ENCODE measurements around the gene DIRAS2.
A peak's percentile ranks its signal among the peaks of the same experiment; 100 is the strongest.
"Not testable (repeated sequence)": the region's sequence is repeated elsewhere in the genome, so short reads cannot be mapped to it uniquely, and the experiment has no call there.

Gene DIRAS2

DNA sequence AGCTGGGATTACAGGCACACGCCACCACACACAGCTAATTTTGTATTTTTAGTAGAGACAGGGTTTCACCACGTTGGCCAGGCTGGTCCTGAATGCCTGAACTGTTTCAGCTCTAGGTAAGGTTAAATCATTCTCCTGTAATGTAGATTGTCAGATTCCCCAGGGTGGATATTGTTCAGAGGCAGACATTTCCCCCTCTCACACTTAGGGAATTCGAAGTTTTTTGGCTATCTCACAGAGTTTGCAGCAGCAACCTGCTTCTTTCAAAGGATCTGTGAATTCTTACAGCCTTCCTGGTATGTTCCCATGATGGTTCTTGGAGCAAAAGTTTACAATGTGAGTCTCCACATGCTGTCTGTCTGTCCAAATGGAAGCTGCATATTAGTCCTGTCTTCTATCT, 15.6 kb upstream of the DIRAS2 start:
- TF ChIP-seq ZEB2 (tag by site-specific recombination; IDR thresholded peaks at IDR 0.05) (no peak), ZNF202 (tag by site-specific recombination; IDR thresholded peaks at IDR 0.05; ENCODE audit: borderline replicate concordance) (no peak), ZNF23 (tag by site-specific recombination; IDR thresholded peaks at IDR 0.05; ENCODE audit: borderline replicate concordance) (no peak), ZNF843 (tag by site-specific recombination; IDR thresholded peaks at IDR 0.05) (no peak), ZNF777 (tag by site-specific recombination; IDR thresholded peaks at IDR 0.05; ENCODE audit: borderline replicate concordance) (no peak)
- TF ChIP-seq, protein P1, sequence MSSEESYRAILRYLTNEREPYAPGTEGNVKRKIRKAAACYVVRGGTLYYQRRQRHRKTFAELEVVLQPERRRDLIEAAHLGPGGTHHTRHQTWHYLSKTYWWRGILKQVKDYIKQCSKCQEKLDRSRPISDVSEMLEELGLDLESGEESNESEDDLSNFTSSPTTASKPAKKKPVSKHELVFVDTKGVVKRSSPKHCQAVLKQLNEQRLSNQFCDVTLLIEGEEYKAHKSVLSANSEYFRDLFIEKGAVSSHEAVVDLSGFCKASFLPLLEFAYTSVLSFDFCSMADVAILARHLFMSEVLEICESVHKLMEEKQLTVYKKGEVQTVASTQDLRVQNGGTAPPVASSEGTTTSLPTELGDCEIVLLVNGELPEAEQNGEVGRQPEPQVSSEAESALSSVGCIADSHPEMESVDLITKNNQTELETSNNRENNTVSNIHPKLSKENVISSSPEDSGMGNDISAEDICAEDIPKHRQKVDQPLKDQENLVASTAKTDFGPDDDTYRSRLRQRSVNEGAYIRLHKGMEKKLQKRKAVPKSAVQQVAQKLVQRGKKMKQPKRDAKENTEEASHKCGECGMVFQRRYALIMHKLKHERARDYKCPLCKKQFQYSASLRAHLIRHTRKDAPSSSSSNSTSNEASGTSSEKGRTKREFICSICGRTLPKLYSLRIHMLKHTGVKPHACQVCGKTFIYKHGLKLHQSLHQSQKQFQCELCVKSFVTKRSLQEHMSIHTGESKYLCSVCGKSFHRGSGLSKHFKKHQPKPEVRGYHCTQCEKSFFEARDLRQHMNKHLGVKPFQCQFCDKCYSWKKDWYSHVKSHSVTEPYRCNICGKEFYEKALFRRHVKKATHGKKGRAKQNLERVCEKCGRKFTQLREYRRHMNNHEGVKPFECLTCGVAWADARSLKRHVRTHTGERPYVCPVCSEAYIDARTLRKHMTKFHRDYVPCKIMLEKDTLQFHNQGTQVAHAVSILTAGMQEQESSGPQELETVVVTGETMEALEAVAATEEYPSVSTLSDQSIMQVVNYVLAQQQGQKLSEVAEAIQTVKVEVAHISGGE (tag by site-specific recombination; conservative IDR thresholded peaks at IDR 0.05; ENCODE audit: low read depth) = no peak
- H3K4me3 ChIP-seq (ENCODE audit: low read depth, low read length) = no peak overlapping the region

DNA sequence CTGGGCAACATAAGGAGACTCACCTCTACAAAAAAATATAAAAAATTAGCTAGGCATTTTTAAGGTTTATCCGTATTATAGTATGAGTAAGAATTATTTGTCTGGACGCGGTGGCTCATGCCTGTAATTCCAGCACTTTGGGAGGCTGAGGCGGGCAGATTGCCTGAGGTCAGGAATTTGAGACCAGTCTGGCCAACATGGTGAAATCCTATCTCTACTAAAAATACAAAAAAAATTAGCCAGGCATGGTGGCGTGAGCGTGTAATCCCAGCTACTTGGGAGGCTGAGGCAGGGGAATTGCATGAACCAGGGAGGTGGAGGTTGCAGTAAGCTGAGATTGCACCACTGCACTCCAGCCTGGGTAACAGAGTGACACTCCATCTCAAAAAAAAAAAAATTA, 14.3 kb upstream of the DIRAS2 start:
- H3K4me3 ChIP-seq (ENCODE audit: low read depth, low read length); H3K36me3 ChIP-seq (ENCODE audit: control insufficient read depth in 2 of 2, insufficient read depth in 1 of 2, low read length in 2 of 2); H3K4me1 ChIP-seq (ENCODE audit: control insufficient read depth, insufficient read depth, low read length); POLR2A ChIA-PET; H3K9me3 ChIP-seq (ENCODE audit: control insufficient read depth, insufficient read depth, low read depth, low read length); H3K27ac ChIP-seq (ENCODE audit: extremely low read depth, low read depth, low read length): not testable (repeated sequence)
- CTCF ChIA-PET = interaction anchor here (0.7 to 1.0 kb wide), 3 partner anchors 12 to 599 kb away, joined by 3 to 4 read pairs (median 3); no protein-coding TSS in a partner anchor

More for the DNA sequence above, 15.6 kb upstream of the DIRAS2 start:
- POLR2A ChIA-PET = no interaction called here
- Histone ChIP-seq H3K9me3 (ENCODE audit: control insufficient read depth, insufficient read depth, low read depth, low read length) (no peaks in the 10 kb centered on the region), H3K4me1 (ENCODE audit: control insufficient read depth, insufficient read depth, low read length) (no peaks in the 10 kb centered on the region), H3K27ac (ENCODE audit: extremely low read depth, low read depth, low read length) (no peak overlapping the region), H3K36me3 (ENCODE audit: control insufficient read depth in 2 of 2, insufficient read depth in 1 of 2, low read length in 2 of 2) (no peaks in the 10 kb centered on the region)
- CTCF ChIA-PET = interaction anchor here (0.7 kb wide), 1 partner anchor 1450 kb away, joined by 3 read pairs; no protein-coding TSS in a partner anchor

DNA sequence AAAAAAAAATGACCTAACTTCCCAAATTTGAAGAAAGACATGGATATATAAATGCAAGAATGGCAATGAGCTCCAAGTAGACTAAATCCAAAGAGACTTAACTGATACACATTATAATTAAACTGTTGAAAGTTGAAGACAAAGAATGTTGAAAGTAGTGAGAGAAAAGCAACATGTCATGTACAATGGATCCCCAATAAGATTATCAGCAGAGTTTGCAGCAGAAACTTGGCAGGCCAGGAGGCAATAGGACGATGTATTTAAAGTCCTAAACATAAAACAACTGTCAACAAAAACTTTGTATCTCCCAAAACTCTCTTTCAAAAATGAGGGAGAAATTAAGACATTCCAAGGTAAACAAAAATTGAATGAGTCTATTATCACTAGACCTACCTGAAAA, 8.6 kb upstream of the DIRAS2 start:
- no peak overlapping the region for H3K27ac ChIP-seq (ENCODE audit: extremely low read depth, low read depth, low read length)
- H3K36me3 ChIP-seq (ENCODE audit: control insufficient read depth in 2 of 2, insufficient read depth in 1 of 2, low read length in 2 of 2) = no peaks in the 10 kb centered on the region
- H3K9me3 ChIP-seq (ENCODE audit: control insufficient read depth, insufficient read depth, low read depth, low read length) = no peaks in the 10 kb centered on the region
- H3K4me1 ChIP-seq (ENCODE audit: control insufficient read depth, insufficient read depth, low read length) = no peaks in the 10 kb centered on the region
- ChIA-PET POLR2A (no interaction called here), CTCF (no interaction called here)
- no peak overlapping the region for H3K4me3 ChIP-seq (ENCODE audit: low read depth, low read length)
- TF ChIP-seq SETDB1 (IDR thresholded peaks at IDR 0.05; ENCODE audit: insufficient read length, low read length) = peak; percentile 87
- TF ChIP-seq, protein P2, sequence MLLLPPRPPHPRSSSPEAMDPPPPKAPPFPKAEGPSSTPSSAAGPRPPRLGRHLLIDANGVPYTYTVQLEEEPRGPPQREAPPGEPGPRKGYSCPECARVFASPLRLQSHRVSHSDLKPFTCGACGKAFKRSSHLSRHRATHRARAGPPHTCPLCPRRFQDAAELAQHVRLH (tag by site-specific recombination; IDR thresholded peaks at IDR 0.05) = no peak
- TF ChIP-seq, protein P3, sequence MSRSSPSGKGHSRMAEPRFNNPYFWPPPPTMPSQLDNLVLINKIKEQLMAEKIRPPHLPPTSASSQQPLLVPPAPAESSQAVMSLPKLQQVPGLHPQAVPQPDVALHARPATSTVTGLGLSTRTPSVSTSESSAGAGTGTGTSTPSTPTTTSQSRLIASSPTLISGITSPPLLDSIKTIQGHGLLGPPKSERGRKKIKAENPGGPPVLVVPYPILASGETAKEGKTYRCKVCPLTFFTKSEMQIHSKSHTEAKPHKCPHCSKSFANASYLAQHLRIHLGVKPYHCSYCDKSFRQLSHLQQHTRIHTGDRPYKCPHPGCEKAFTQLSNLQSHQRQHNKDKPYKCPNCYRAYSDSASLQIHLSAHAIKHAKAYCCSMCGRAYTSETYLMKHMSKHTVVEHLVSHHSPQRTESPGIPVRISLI (tag by site-specific recombination; IDR thresholded peaks at IDR 0.05) = no peak
- no peak for TF ChIP-seq FEZF1 (tag by site-specific recombination; IDR thresholded peaks at IDR 0.05)
- no peak for TF ChIP-seq ZBTB48 (tag by site-specific recombination; IDR thresholded peaks at IDR 0.05)
- TF ChIP-seq ZNF416 (tag by site-specific recombination; IDR thresholded peaks at IDR 0.05) = no peak
- peak; percentile 92 for TF ChIP-seq ZNF791 (tag by site-specific recombination; IDR thresholded peaks at IDR 0.05)

DNA sequence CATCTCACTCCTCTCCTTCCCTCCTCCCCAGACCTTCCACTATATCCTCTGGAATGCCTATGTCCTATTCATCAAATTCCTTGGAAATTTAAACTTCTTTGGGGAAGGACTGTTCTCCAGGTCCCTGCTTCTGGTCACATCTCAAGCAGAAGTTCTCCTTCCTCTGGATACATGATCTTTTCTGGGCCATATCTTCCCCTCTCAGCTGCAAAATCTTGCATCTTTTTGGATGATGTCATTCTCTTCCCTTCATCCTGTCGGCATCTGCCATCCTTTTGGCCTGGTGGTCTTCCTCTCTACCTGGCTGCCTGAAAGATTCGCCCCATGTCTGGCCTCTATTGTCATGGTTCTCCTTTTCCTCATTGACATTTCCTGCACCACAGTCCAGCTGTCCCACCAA, 5.2 kb upstream of the DIRAS2 start:
- ChIA-PET POLR2A (no interaction called here), CTCF (interaction anchor here (0.6 to 0.7 kb wide), 2 partner anchors 11 to 100 kb away, joined by 3 read pairs; no protein-coding TSS in a partner anchor)
- Histone ChIP-seq H3K9me3 (ENCODE audit: control insufficient read depth, insufficient read depth, low read depth, low read length) (no peaks in the 10 kb centered on the region), H3K27ac (ENCODE audit: extremely low read depth, low read depth, low read length) (no peak overlapping the region), H3K4me1 (ENCODE audit: control insufficient read depth, insufficient read depth, low read length) (no peaks in the 10 kb centered on the region), H3K36me3 (ENCODE audit: control insufficient read depth in 2 of 2, insufficient read depth in 1 of 2, low read length in 2 of 2) (no peaks in the 10 kb centered on the region), H3K4me3 (ENCODE audit: low read depth, low read length) (no peak overlapping the region)
- TF ChIP-seq ZNF670 (tag by site-specific recombination; IDR thresholded peaks at IDR 0.05; ENCODE audit: low read depth) (no peak), TCF7L2 (IDR thresholded peaks at IDR 0.05; ENCODE audit: borderline replicate concordance, low read depth, low read length) (no peak), ZNF23 (tag by site-specific recombination; IDR thresholded peaks at IDR 0.05; ENCODE audit: borderline replicate concordance) (no peak), ZNF677 (tag by site-specific recombination; IDR thresholded peaks at IDR 0.05) (no peak), GFI1B (tag by site-specific recombination; IDR thresholded peaks at IDR 0.05) (no peak), ZNF155 (tag by site-specific recombination; IDR thresholded peaks at IDR 0.05) (no peak), ZNF223 (tag by site-specific recombination; IDR thresholded peaks at IDR 0.05) (no peak), ZNF394 (tag by site-specific recombination; IDR thresholded peaks at IDR 0.05; ENCODE audit: borderline replicate concordance) (no peak), TRIM28 (IDR thresholded peaks at IDR 0.05; ENCODE audit: borderline replicate concordance, low read length) (no peak), SP2 (tag by site-specific recombination; IDR thresholded peaks at IDR 0.05) (no peak), KLF1 (tag by site-specific recombination; IDR thresholded peaks at IDR 0.05) (no peak), ZNF76 (tag by site-specific recombination; IDR thresholded peaks at IDR 0.05; ENCODE audit: borderline replicate concordance, low read depth) (no peak), ZNF548 (tag by site-specific recombination; IDR thresholded peaks at IDR 0.05) (no peak)

Measured in HEK293 (cell line).